GM12891 (cell line): ENCODE results near the gene TEKTIP1.
"Not testable (repeated sequence)": the region's sequence is repeated elsewhere in the genome, so short reads cannot be mapped to it uniquely, and the experiment has no call there.

ENCODE experiments used
- PAX5 ChIP-seq: IDR thresholded peaks from 2 replicates; pipeline ENCODE4 v1.6.1; 2011; ENCODE audit warnings: low read length, moderate library complexity, mild to moderate bottlenecking; ENCODE audit not compliant: insufficient read depth, severe bottlenecking
- POLR2A ChIP-seq: IDR thresholded peaks from 2 replicates; pipeline ENCODE4 v1.6.1; 2011; ENCODE audit warnings: low read depth, low read length, control low read depth
- POLR2AphosphoS5 ChIP-seq: IDR thresholded peaks from 2 replicates; pipeline ENCODE4 v1.6.1; 2011; ENCODE audit warnings: low read depth, low read length, control low read depth
- SPI1 ChIP-seq: IDR thresholded peaks from 2 replicates; pipeline ENCODE4 v1.6.1; 2011; ENCODE audit warnings: low read depth, low read length, control low read depth

DNA sequence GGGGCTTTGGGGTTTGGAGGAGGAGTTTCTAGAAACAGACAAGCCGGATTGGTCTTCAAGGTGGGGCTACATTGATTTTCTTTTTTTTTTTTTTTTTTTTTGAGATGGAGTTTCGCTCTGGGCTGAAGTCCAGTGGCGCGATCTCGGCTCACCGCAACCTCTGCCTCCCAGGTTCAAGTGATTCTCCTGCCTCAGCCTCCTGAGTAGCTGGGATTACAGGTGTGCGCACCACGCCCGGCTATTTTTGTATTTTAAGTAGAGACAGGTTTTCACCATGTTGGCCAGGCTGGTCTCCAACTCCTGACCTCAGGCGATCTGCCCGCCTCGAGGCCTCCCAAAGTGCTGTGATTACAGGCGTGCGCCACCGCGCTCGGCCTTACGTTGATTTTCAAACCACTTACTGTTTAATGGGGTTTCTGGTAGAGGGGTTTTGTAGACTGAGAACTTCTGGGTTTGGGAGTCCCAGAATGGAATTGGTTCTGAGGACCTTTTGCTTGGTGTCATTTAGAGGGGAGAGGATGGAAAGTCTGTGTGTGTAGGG is 30.8 kb upstream of the TEKTIP1 start:
- not testable (repeated sequence) for TF ChIP-seq POLR2A, POLR2AphosphoS5, SPI1, PAX5
